NT2/D1 (cell line): ENCODE data around the gene GLB1L3.

ENCODE experiments used
- YY1 ChIP-seq: IDR thresholded peaks from 2 replicates; pipeline ENCODE4 v1.6.1; 2011; ENCODE audit not compliant: insufficient read length, insufficient read depth
- ZNF274 ChIP-seq: IDR thresholded peaks from 2 replicates; pipeline ENCODE4 v1.6.1; 2011; ENCODE audit warnings: mild to moderate bottlenecking, low read depth, low read length

DNA sequence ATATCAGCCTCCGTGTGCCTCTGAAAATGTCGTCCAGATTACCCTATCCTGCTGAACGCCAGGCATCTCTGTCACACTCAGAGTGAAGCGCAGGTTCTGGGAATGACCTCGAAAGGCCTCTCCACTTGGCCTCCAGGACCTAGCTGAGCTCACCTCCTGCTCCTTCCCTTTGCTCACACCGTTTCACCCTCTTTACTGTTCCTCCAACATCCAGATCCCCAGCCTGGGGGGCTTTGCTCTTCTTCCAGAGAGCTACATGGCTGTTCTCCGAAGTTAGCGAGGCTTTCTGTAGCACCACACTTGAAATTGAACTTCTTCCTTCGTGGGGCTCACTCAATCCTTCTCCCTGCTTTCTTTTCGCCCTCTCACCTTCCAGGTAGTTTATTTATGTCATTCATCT is 83.5 kb downstream of the GLB1L3 start:
- TF ChIP-seq ZNF274 (no peak), YY1 (no peak)
